C4-2B (cell line): ENCODE measurements around the gene SHROOM3.

ENCODE experiments used
- H3K27ac ChIP-seq: fragments of 450-650 bp; 2 replicates; pipeline ENCODE4 v1.5.1; 2017
- ZFX ChIP-seq: fragments of 450-650 bp; IDR thresholded peaks from 2 replicates; pipeline ENCODE4 v1.6.1; 2017
- TF ChIP-seq, protein P1 (sequence below): fragments of 450-650 bp; conservative IDR thresholded peaks from 2 replicates; pipeline ENCODE4 v1.5.1; 2017; ENCODE audit warnings: mild to moderate bottlenecking

SHROOM3 gene

DNA sequence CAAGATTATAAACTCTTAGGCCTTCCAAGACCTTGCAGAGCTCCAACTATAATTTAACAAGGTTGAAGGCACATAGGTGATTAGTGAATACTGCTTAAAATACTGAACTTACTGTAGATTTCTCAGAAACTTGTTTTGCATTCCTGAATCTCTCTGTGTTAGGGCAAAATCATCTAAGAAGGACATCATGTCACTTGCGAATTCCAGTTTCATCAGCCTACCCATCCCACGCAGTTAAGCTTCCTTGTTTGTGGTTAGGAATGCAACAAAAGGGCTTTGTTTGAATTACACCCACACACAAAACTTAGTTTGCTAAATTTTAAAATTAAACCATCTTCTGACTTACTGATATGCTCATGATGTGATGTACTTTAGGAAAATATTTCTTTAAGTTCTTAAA lies 288.9 kb downstream of the SHROOM3 start:
- no peak overlapping the region for H3K27ac ChIP-seq
- TF ChIP-seq, protein P1, sequence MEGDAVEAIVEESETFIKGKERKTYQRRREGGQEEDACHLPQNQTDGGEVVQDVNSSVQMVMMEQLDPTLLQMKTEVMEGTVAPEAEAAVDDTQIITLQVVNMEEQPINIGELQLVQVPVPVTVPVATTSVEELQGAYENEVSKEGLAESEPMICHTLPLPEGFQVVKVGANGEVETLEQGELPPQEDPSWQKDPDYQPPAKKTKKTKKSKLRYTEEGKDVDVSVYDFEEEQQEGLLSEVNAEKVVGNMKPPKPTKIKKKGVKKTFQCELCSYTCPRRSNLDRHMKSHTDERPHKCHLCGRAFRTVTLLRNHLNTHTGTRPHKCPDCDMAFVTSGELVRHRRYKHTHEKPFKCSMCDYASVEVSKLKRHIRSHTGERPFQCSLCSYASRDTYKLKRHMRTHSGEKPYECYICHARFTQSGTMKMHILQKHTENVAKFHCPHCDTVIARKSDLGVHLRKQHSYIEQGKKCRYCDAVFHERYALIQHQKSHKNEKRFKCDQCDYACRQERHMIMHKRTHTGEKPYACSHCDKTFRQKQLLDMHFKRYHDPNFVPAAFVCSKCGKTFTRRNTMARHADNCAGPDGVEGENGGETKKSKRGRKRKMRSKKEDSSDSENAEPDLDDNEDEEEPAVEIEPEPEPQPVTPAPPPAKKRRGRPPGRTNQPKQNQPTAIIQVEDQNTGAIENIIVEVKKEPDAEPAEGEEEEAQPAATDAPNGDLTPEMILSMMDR = no peak
- no peak for TF ChIP-seq ZFX

DNA sequence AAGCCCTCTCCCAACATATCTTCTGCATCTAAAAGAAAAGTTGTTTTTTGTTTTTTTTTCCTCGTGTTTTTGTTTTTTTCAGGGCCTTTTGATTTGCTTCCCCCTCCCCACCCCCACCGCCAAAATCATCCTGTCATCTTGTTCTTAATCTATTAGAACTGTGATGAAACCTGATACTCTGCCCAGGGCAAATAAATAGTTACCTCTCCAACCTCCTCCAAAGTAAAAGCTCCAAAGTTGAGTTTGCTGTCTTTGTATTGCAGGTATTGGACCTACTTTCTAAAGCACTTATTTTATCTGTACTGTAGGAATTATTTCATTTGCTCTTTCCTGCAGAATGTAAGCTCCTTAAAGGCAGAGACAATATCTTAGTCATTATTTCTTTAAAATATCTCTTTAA lies 290.0 kb downstream of the SHROOM3 start:
- H3K27ac ChIP-seq = no peak overlapping the region
- no peak for TF ChIP-seq ZFX
- TF ChIP-seq, protein P1 = no peak

DNA sequence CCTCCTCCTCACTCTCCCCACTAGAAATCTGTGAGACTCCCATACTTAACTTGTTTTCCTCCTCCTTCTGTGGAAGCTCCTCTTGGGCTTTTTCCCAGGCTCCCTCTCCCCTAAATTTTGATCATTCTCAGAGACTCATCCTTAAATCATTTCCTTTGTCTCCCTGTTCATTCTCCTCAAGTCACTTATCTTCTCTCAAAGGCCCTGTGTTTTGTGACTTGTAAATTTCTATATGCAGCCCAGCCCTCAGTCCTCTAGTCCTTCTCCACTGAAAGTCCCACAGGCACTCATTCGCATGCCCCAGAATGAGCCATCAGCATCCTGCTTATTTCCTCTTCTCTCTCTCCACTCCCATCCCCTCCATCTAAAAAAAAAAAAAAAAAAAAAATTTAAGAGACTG lies 291.1 kb downstream of the SHROOM3 start:
- H3K27ac ChIP-seq = peak overlapping the region; percentile 73; the same call in 1 of the 2 replicates
- TF ChIP-seq, protein P1 = no peak
- TF ChIP-seq ZFX = no peak

DNA sequence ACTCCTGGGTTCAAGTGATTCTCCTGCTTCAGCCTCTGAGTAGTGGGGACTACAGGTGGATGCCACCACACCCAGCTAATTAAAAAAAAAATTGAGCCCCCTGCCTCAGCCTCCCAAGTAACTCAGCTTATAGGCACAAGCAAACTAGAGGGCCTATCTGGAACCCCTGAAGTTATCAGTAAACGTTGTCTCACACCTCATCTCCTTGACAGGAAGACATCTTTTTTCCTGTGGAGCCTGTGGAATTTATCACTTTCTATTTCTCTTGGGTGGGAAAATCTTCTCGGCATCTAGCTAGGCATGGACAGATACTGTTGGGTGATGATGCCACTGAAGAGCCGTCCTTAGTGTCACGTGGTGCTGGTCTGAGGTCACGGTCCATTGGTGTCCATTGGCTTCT lies 291.6 kb downstream of the SHROOM3 start:
- H3K27ac ChIP-seq = peak overlapping the region; percentile 73; the same call in 1 of the 2 replicates
- TF ChIP-seq ZFX = no peak
- TF ChIP-seq, protein P1 = no peak

DNA sequence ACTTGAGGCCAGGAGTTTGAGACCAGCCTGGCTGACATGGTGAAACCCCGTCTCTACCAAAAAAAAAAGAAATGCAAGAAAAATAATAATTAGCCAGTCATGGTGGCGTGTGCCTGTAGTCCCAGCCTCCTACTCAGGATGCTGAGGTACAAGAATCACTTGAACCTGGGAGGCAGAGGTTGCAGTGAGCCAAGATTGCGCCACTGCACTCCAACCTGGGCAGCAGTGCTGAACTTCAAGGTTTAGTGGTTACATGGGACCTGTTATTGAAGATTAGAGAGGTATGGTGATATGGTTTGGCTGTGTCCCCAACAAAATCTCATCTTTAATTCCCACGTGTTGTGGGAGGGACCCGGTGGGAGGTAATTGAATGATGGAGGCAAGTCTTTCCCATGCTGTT lies 292.9 kb downstream of the SHROOM3 start:
- H3K27ac ChIP-seq = peak overlapping the region; percentile 20

DNA sequence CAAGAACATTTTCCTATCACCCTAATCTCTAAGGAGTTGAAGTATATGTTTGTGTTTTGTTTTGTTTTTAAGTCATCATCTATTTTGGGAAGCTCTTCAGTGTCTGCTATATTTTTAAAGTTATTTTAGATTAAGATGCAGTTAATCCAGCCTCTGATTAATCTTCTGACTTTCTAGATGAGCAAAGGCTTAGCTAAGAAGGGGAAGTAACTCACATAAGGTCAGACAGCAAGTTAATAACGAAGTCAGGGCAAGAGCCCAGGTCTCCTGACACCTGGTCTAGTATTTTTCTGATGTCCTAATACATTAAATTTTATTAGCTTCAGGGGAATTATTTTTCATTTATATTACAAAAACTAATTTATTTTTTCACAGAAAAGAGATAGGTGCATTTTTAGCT lies 294.4 kb downstream of the SHROOM3 start:
- H3K27ac ChIP-seq = no peak overlapping the region
- TF ChIP-seq ZFX = no peak
- TF ChIP-seq, protein P1 = no peak

DNA sequence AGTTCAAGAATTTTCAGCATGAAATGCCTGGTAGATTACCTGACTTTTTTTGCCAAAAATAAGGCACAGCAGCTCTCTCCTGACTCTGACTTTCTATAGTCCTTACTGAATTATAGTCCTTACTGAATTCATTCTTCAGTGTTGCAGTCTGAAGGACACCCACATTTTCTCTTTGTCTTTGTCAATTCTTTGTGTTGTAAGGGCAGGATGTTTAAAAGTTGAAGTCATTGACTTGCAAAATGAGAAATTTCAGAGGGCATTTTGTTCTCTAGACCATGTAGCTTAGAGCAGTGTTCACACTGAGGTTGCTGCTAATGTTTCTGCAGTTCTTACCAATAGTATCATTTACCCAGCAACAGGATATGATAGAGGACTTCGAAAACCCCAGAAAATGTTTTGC lies 295.0 kb downstream of the SHROOM3 start:
- TF ChIP-seq, protein P1 = no peak
- TF ChIP-seq ZFX = no peak
- H3K27ac ChIP-seq = no peak overlapping the region

DNA sequence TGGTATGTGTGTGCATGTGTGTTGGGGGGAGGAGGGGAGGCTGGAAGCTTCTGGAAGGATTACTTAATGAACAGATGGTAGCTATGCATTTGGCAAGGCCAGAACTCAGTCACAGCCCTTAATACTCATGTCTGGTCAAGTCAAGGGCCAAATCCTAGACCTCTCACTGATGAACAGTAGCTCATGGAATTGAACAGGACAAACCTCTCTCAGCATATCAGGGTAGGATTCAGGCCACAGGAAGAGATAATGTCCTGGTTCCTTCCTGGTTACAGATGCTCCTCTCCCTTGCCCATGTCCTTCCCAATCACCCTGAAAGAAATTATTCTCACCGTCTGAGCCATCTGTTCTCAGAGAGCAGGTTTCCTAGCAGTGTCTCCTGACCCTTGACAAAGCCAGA lies 297.2 kb downstream of the SHROOM3 start:
- no peak for TF ChIP-seq ZFX
- H3K27ac ChIP-seq = no peak overlapping the region; the same call in 1 of the 2 replicates
